Measurements from ENCODE around the gene PDX1.
"Not testable (repeated sequence)": the region's sequence is repeated elsewhere in the genome, so short reads cannot be mapped to it uniquely, and the experiment has no call there.

The PDX1 gene

DNA sequence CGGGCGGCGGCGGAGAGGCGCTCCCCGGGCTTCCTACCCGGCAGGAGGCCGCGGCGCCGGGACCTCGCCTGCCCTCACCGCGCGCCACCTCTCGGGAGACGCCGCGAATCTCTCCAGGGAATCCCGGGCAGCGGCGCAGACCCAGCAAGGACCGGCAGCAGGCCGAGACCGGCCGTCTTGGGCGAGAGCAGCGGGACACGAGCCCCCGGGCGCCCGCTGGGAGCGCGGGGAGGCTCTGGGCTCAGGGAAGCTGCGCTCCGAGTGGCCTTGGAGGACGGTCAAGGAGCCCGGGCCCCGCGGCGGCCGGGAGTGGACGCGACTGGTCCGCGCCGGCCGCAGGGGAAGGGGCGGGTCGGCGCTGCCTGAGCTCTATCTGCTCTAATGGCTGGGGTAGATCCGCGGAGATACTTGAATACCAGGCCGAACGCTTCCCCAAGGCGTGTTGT, 34.6 kb downstream of the PDX1 start:
- DNase-seq (ENCODE audit: extremely low read depth in 1 of 2, low read depth in 1 of 2): no peak

DNA sequence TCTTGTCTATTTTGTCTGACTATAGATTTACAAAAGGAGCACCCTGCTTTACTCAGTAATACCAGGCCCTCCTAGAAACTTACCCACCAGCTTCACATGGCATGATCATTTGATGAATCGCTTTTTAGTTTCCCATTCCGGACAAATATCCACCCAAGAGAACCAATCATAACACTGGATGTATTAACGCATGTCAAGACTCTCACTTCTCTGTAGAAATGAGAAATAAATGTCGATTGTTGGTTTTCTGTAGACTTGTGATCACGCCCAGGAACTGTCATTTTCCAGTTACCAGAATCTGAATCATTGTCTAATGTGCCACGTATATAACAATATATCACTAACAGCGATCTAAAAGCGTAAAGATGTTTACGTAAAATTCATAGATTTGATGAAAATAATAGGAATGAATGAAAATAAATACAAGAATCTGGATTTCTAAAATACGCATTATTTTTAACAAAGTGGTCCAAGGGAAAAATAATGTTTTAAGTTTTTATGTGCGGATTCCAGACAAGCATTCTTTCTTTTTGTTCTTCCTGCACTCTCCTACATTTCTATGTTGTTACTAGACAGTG, 35.3 kb downstream of the PDX1 start:
- DNase-seq (ENCODE audit: extremely low read depth in 1 of 2, low read depth in 1 of 2): no peak

DNA sequence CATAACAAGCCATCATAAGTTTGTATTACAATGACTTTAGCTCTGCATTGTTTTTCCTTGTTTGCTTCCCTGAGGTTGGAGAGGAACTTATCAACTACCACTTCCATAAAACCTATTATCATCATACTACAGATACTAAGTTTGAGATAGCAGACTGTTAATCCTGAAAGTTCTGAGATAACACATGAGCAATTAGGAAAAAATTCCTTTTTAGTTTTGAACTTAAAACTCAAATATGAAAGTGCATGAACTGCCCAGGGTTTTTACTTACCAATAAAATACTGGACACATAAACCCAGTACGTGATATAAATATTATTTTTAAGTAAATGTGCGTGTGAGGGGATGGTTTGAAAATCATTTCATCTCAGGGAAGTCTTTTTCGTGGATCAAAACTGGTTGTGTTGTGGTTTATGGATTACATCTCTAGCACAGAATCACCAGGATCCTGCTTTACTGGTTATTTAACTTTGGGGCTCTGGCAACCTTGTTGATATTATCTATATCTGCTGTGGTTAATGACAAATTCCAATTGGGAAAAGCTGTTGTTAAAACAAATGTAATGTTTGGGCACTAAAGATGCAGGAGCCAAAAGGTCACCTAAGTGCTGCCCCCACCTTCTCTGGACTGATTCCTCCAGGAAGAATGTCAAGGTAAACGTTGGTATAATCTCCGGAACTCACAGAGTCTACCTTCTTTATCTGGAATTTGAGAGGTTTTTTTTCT, 36.9 kb downstream of the PDX1 start:
- DNase-seq (ENCODE audit: extremely low read depth in 1 of 2, low read depth in 1 of 2): no peak

- no peak for DNase-seq (ENCODE audit: extremely low read depth in 1 of 2, low read depth in 1 of 2)
Observed at GRCh38 chr13:27959976-27960361, 40.2 kb downstream of the PDX1 start.

DNA sequence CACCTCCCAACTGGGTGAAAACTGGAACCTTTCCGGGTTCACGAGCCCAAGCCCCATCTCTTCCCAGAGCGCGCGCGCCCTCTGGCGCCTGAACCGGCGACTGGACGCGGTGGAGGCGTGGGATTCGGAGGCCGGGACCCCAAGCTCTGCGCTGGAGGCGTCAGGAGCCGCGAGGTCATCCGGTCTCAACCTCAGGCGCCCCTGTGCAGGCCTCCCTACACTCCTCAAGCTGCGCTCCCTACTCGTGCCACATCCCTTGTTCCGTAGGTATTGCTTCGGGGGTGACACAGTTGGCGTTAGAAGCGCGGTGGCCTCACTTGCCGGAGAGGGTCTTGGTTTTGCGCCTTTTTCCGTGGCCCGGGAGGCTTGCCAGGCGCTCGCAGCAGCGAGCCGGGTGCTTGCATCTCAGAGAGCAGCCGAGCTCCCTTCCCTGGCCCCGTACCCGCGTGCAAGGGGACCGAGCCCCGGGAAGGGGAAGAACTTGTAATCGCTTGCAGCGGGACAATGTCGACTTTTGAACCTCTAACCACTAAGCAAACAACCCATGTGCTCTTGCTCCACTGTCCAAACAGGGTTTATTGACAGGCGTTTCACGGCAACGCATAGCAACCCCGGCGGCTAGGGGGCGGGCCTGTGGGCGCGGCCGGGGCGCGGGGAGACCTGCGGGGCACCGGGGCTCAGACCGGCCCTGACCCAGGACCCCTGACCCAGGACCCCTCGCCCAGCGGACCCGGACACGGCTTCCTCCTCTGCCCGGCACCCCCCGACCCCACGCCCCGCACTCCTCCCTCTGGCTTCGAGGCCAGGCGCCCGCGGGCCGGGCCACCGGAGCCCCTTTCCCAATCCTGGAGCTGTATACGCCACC, 40.8 kb downstream of the PDX1 start:
- no peak for DNase-seq (ENCODE audit: extremely low read depth in 1 of 2, low read depth in 1 of 2)

GRCh38 chr13:27961227-27962085, 41.7 kb downstream of the PDX1 start:
- no peak for DNase-seq (ENCODE audit: extremely low read depth in 1 of 2, low read depth in 1 of 2)

- no peak for DNase-seq (ENCODE audit: extremely low read depth in 1 of 2, low read depth in 1 of 2)
Observed at GRCh38 chr13:27962128-27962841, 42.5 kb downstream of the PDX1 start.

DNA sequence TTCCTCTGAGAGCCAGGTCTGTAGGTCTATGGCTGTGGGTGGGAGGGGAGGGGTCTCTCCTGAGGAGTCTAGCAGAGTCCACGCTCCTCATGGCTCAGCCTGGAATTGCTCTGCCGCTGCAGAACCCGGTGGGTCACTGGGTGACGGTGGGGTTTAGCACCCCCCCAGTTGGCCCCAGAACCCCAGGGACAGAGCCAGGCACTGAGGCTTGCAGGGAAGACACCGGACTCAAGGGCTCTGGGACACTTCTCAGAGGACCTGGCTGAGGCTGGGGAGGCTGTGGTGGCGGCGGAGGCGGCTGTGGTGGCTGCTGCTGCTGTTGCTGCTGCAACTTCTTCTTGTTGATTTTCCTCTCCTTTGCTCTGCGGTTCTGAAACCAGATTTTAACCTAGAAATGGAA, 43.2 kb downstream of the PDX1 start:
- DNase-seq (ENCODE audit: extremely low read depth in 1 of 2, low read depth in 1 of 2): no peak

- DNase-seq (ENCODE audit: extremely low read depth in 1 of 2, low read depth in 1 of 2): no peak
Observed at GRCh38 chr13:27963491-27963890, 43.7 kb downstream of the PDX1 start.

GRCh38 chr13:27964206-27964605, 44.4 kb downstream of the PDX1 start:
- DNase-seq (ENCODE audit: extremely low read depth in 1 of 2, low read depth in 1 of 2): not testable (repeated sequence)

DNA sequence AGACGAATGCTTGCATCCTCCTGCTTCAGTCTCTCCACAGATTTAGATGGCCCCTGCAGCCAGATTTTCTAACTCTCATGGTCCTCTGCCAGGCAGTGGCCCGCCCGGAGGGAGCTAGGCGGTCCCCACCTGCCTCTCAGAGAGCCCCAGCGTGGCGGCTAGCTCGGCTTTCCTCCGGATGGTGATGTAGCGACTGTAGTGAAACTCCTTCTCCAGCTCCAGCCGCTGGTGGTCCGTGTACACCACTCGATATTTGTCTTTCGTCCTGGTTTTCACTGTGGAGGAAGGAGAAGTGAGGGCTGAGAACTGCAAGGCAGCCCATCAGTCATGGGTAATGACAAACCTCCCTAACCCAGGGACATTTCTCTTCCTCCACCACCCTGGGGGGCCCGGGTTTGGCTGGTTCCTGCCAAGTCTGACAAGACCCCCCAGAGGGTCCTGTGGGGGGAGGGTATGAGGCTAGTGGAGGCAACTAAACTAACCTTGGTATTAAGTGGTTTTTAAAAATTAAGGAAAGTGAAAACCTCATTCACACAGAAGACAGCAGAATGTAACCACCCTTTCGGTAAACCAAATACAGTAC, 45.0 kb downstream of the PDX1 start:
- DNase-seq (ENCODE audit: extremely low read depth in 1 of 2, low read depth in 1 of 2): no peak

DNA sequence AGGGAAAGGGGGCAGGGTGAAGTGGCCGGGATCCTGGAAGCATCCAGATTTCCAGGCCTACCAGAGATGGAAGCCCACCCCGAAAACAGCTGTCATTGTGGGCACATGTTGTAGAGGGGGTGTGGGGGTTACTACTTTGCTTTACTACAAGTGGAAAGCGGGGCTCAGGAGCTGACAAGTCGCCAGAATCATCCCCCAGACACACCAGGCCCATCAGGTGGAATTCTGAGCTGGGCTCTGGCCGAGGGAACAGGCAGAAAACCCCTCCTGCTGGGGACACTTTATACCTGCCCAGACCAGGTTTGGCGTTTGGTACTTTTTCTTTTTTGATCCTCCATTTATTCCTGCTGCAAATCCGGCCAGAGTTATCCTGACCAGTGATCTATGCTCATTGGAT, 45.5 kb downstream of the PDX1 start:
- no peak for DNase-seq (ENCODE audit: extremely low read depth in 1 of 2, low read depth in 1 of 2)

- no peak for DNase-seq (ENCODE audit: extremely low read depth in 1 of 2, low read depth in 1 of 2)
Observed at GRCh38 chr13:27965740-27966640, 46.2 kb downstream of the PDX1 start.

GRCh38 chr13:27966641-27967202, 46.9 kb downstream of the PDX1 start:
- no peak for DNase-seq (ENCODE audit: extremely low read depth in 1 of 2, low read depth in 1 of 2)

DNA sequence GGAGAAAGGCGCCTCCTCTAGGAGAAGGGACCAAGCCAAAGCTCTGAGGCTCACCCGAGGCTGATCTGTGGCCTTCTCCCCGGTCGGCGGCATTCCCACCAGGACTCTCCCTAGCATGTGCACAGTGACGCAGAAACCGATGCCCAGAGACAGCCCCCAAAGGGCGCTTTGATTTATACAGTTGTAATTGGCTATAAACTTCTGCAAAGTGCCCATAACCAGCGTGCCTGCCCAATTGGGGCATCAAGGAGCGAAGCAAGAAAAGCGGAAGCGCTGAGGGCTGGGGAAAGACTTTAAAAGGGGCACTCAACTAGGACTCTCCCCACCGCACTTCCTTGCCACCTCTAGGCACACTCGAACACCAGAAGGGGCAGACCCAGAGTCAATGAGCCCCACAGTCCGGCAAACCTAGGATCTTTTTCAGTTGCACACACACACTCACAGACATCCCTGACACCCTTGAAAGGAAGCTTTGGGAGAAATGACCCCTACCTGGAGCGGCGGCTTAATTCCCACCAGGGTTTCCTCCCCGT, 47.5 kb downstream of the PDX1 start:
- DNase-seq (ENCODE audit: extremely low read depth in 1 of 2, low read depth in 1 of 2): no peak

- DNase-seq (ENCODE audit: extremely low read depth in 1 of 2, low read depth in 1 of 2): no peak
Observed at GRCh38 chr13:27967736-27968315, 48.0 kb downstream of the PDX1 start.

GRCh38 chr13:27968316-27969081, 48.7 kb downstream of the PDX1 start:
- no peak for DNase-seq (ENCODE audit: extremely low read depth in 1 of 2, low read depth in 1 of 2)

Measured in activated CD8-positive, alpha-beta memory T cell treated with anti-CD3 and anti-CD28 coated beads for 1 hour (primary cell).